Hematopoietic multipotent progenitor cell treated with erythropoietin and hydrocortisone succinate and interleukin-3 and kit ligand, for 6 days (in vitro differentiated cells): ENCODE results near the gene GNPTG.

ENCODE experiments used
- DNase-seq: peaks from one replicate; pipeline ENCODE4 v3.0.0-alpha.2; 2015

Gene GNPTG

DNA sequence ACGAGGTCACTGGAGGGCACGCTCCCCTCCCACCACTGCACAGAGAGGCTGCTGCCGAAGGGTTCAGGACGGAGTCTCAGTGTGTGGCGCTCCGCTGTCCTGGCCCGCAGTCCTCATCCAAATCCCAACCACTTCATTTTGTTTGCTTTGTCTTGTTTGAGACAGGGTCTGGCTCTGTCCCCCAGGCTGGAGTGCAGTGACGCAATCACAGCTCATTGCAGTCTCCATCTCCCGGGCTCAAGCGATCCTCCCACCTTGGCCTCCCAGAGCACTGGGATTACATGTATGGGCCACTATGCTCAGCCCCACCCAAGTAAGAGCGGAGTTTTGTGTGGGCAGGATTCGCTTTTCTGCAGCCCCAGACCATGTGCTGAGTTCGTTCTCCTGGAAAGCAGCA is 50.0 kb downstream of the GNPTG start:
- no peak for DNase-seq

DNA sequence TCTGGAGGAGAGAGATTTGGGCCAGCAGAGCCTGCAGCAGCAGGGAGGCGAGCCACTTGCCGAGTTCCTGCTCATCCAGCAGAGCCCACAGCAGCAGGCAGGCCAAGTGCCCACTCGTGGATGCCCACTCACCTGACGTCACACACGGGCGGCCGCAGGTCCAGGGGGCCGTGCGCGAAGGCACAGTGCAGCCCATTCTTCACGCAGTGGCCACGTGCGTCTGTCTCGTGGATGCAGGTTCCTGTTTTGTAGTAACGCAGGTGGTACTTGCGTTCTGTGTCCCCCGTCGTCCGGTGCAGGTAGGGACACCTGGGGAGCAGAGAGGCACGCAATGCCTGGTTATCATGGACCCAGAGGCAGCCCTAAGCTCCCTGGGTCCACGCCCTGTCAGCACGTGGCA is 51.3 kb downstream of the GNPTG start:
- no peak for DNase-seq

- no peak for DNase-seq
Measured at GRCh38 chr16:1403733-1404132, 52.0 kb downstream of the GNPTG start.

- no peak for DNase-seq
Measured at GRCh38 chr16:1407753-1408152, 56.0 kb downstream of the GNPTG start.

- DNase-seq, result peak; percentile 97
Measured at GRCh38 chr16:1408171-1408837, 56.6 kb downstream of the GNPTG start.

- DNase-seq, result no peak
Measured at GRCh38 chr16:1412847-1413246, 61.1 kb downstream of the GNPTG start.
